Measurements from ENCODE around the gene KRTAP20-3.

Gene KRTAP20-3

GRCh38 chr21:30642564-30642963 lies at the start of gene KRTAP20-3:
TSS of gene KRTAP20-3 (plus strand) at chr21:30642864.
- no peak for DNase-seq

- DNase-seq = no peak
Observed at GRCh38 chr21:30598802-30599201, 43.9 kb upstream of the KRTAP20-3 start, which contains the start of gene KRTAP6-2. TSS of gene KRTAP6-2 (minus strand) at chr21:30598902. CDS start at chr21:30598874, 28 bp downstream.

- DNase-seq = no peak
Observed at GRCh38 chr21:30600787-30601186, 41.9 kb upstream of the KRTAP20-3 start, which contains the start of gene KRTAP22-1. TSS of gene KRTAP22-1 (plus strand) at chr21:30601087.

- no peak for DNase-seq
Observed at GRCh38 chr21:30605968-30606367, 36.7 kb upstream of the KRTAP20-3 start.

GRCh38 chr21:30612132-30612531 lies 30.5 kb upstream of the KRTAP20-3 start:
- no peak for DNase-seq

GRCh38 chr21:30613836-30614235 lies 28.8 kb upstream of the KRTAP20-3 start, which contains the start of gene KRTAP6-1:
TSS of gene KRTAP6-1 (minus strand) at chr21:30613930. CDS start at chr21:30613904, 26 bp downstream.
- DNase-seq = no peak

GRCh38 chr21:30615199-30615598 lies 27.5 kb upstream of the KRTAP20-3 start:
- no peak for DNase-seq

GRCh38 chr21:30616125-30616524 lies 26.5 kb upstream of the KRTAP20-3 start, which contains the start of gene KRTAP20-1:
TSS of gene KRTAP20-1 (plus strand) at chr21:30616425. CDS start at chr21:30616455, 30 bp downstream.
- DNase-seq = no peak

GRCh38 chr21:30620080-30620479 lies 22.6 kb upstream of the KRTAP20-3 start:
- no peak for DNase-seq

GRCh38 chr21:30620522-30620921 lies 22.1 kb upstream of the KRTAP20-3 start, which contains the start of gene KRTAP20-4:
TSS of gene KRTAP20-4 (plus strand) at chr21:30620627.
- no peak for DNase-seq

- DNase-seq = no peak
Observed at GRCh38 chr21:30623362-30623761, 19.3 kb upstream of the KRTAP20-3 start.

- DNase-seq = no peak
Observed at GRCh38 chr21:30625449-30626165, 17.1 kb upstream of the KRTAP20-3 start.

GRCh38 chr21:30628109-30628508 lies 14.6 kb upstream of the KRTAP20-3 start:
- DNase-seq = no peak

- DNase-seq = no peak
Observed at GRCh38 chr21:30629200-30629599, 13.5 kb upstream of the KRTAP20-3 start.

- no peak for DNase-seq
Observed at GRCh38 chr21:30634906-30635305, 7.8 kb upstream of the KRTAP20-3 start, which contains the start of gene KRTAP20-2. TSS of gene KRTAP20-2 (plus strand) at chr21:30635206. CDS start at chr21:30635264, 58 bp downstream.

- DNase-seq = no peak
Observed at GRCh38 chr21:30638686-30639085, 4.0 kb upstream of the KRTAP20-3 start.

- DNase-seq = no peak
Observed at GRCh38 chr21:30646904-30647414, 4.3 kb downstream of the KRTAP20-3 start.

- DNase-seq = no peak
Observed at GRCh38 chr21:30652891-30653290, 10.2 kb downstream of the KRTAP20-3 start.

GRCh38 chr21:30668776-30669175 lies 26.1 kb downstream of the KRTAP20-3 start:
- no peak for DNase-seq

GRCh38 chr21:30672985-30673650 lies 30.5 kb downstream of the KRTAP20-3 start:
- no peak for DNase-seq

GRCh38 chr21:30674312-30674711 lies 31.6 kb downstream of the KRTAP20-3 start:
- no peak for DNase-seq

- no peak for DNase-seq
Observed at GRCh38 chr21:30676737-30677136, 34.1 kb downstream of the KRTAP20-3 start.

GRCh38 chr21:30680586-30680985 lies 37.9 kb downstream of the KRTAP20-3 start:
- no peak for DNase-seq

- no peak for DNase-seq
Observed at GRCh38 chr21:30684506-30684905, 41.8 kb downstream of the KRTAP20-3 start.
